ENCODE results near the gene TSEN54.
A peak's percentile ranks its signal among the peaks of the same experiment; 100 is the strongest.

The TSEN54 gene

DNA sequence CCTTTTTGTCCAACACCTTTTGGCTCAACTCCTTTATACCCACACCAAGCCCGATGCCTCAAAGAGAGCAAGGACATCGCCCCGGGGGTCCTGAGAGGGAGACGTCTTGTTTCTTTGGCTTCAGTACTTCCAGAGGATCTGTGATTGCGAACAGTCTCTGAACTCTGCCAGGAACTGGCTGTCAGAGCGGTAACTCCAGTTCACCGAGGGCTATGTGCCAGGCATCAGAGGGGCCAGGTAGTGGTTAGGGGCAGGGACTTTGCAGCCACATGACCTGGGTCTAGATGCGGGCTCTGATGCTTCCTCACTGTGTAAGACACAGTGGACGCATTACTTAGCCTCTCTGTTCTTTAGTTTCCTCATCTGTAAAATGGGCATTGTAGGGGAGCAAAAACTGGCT is 30.8 kb downstream of the TSEN54 start:
- no peak for DNase-seq

DNA sequence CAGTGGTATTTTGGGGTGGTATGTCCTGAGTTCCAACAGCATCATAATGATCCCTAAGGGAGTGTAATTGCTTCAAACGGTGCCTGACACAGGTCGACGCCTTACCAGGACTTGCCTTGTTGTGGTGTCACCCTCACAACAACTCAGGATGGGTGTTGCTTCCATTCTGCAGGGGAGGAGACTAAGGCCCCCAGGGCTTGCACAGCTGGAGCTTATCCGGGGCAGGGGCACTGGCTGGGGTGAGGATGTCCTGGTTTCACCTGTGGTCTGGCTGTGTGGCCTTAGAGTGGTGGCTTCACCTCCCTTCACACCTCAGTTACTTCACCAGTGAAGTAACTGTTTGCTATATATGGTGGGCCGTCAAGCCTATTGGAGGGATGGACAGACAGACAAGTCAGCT is 32.5 kb downstream of the TSEN54 start:
- no peak for DNase-seq

DNA sequence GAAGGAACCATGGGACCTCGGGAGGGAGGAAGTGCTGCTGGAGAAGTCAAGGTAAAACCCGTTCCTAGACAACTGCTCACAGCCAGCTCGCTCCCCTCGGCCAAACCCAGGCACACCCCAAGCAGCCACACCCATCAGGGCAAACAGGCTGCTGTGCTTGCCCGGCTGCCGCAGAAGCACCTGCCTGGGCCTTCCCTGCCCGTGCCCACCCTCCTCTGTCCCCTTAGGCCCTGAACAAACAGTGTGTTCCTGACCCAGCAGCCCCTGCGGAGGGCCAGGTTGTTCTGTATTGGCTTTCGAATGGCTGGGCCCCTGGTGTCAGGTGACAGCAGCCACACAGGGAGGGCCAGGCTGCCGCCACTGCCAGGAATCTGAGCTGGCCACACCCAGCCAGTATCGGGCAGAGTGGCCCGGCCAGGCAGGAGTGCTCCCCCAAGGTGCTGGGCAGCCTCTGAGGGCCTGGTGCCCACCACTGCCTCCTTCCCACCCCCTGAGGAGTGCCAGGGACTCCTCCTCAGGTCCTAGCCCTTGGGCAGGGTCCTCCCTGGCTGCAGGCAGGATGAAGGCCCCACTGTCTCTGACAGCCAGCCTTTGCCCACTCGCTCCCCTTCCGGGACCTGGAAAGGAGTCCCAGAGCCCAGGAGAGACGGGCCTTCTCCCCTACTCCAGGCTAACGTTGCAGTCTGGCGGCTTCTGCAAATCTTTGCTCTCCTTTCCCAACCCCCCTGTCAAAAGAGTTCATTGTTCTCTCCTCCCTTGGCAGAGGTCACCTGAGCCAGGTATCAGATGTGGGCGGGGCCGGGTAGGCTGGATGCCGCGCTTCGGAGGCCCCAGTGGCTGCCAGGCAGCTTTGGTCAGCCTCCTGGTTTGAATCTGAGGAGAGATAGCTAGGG is 33.2 kb downstream of the TSEN54 start:
- peak; percentile 70 for DNase-seq

DNA sequence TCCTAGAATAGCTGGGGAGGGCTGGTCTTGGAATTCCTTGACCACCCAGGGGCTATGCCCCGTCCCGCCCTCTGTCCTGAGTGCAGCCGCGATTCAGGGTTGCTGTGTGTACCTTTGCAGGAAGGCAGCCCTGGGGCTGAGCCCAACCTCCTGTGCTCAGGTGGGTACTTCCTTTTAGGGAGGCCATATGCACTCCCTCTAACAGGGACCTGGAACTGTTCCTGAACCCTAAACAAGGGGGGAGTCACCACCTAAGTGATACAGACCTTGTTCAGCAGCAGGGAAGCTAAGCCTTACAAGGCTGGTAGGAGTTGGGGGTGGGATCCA is 33.8 kb downstream of the TSEN54 start:
- DNase-seq = no peak

DNA sequence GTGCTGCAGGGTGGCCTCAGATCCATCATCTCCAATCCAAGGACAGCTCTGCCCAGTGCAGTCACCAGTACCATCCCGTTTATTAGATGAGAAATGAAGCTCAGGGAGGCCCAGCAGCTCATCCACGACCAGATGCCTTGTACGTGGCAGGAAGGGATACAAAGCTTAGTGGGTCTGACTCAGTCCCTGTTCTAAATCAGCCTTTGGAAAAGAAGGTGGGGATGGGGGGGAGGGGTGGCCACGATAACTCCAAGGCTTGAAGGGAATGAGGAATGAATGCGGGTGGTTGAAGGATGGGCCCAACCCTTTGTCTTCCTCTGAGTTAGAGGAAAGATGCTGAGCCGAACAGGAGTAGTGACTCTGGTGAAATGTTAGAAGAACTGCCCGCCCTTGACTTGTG is 34.9 kb downstream of the TSEN54 start:
- DNase-seq = no peak

DNA sequence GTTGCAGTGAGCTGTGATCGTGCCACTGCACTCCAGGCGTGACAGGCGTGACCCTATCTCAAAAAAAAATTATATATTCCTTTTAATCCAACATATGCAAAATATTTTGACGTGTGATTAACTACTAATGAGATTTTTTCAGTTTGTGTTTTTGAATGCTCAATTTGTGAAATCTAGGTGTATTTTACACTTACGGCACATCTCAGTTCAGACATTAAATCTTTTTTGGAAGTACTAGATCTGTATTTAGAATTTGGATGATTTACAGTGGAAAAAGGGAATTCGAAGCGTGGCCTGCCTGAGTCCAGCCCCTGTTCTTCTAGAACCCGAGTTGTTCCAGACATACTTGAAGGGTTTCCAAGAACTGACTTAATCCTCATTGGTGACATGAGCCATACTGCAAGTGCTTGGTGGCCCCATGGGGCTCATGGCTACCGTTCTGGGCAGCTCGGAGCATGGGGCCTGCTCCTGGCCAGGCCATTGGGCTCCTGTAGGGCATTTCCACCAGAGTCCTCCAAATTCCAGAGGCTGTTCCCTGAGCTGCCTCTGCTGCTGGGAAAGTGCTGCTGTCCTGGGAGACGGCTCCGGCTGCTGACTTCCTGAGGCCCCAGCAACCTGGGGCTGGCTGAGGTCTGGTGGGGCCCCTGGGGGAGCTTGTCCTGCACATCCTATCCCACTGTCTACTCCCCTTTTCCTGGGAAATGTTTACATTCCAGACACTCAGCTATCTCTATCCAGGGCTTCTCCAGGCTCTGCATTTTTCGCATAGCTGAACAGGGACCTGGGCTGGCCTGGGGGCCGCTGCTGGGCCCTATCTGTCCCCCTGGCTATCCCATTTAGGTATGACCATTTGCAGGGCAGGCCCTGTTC is 36.3 kb downstream of the TSEN54 start:
- no peak for DNase-seq

DNA sequence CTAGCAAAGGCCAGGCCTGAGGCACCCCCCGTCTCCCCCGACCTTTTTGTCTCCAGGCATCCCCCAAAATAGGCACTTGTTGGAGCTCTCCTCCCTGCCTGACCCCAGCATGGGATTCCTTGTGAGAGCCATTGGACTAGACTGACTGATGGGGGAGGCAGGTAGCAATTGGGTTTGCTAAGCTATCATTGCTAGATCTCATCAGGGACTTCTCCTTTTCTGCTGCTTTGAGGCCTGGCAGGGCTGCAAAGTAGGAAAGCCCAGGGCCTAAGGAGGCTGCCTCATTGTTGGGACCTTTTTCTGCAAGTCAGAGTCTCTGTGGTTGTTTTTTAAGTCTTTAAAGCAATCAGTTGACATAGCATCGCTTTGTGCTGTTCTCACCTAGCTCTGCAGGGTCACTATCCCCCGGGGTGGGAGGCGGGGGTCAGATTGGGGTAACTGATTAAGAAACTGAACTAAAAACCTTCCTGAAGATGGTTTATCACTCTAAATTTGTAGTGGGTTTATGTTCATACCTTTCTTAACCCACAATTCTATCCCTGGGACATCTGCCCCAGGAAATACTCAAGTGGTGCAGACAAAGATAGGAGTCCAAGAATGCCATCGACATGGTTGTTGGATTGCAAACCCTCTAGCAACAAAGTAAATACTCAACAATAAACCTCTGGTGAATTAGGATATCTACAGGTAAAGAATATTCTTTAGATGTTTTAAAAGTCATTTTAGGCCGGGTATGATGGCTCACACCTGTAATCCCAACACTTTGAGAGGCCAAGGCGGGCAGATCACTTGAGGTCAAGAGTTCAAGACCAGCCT is 37.2 kb downstream of the TSEN54 start:
- no peak for DNase-seq

DNA sequence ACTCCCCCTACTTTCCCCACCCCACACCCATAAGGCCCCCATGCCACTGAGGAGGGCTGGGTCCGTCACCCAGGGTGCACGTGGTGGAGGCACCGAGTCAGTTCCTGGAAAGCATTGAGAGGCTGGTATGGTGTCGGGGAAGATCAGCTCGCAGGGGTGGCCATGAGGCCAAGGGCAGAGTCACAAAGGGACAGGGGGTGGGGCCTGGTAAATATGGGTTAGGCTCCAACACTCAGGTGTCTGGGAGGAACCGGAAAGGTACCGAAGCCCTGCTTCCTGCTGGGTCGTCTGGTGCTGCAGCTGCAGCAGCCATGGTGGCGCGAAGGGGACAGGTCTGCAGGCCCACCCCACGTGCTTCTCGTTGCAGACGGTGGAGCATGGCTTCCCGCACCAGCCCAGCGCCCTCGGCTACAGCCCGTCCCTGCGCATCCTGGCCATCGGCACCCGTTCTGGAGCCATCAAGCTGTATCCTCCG is 39.4 kb downstream of the TSEN54 start:
- DNase-seq = no peak

DNA sequence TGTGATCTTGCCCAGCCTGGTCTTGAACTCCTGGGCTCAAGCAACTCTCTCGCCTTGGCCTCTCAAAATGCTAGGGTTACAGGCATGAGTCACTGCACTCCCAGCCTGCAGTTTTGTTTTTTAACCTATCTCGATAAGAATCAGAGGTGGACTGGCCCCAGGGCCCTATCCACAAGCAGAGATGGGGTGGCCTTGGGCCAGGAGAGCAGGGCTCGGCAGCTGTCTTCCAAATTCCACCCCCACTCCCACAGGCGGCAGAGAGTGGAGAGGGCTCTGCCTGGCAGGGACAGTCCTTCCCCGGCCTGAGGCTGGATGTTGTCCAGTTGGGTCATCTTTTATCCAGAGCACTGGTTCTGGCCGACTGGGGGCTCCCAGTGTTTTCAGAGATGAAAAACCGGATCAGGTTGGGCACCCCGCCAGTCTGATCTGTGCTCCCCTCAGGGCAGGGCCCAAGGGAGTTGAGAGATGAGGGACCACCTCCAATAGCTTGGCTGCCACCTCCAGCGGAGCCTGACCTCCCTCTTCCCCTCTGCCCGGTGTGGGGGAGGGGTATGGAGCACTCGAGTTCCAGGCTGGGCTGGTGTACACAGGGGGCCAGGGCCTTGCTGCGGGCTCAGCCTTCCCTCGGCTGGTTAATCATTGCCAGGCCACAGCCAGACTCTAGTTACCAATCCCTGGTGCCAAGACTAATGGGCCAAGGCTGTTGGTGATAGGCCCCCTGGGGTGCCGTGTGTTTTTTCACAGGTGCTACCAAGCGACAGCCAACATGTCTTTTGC is 40.9 kb downstream of the TSEN54 start:
- DNase-seq = no peak

DNA sequence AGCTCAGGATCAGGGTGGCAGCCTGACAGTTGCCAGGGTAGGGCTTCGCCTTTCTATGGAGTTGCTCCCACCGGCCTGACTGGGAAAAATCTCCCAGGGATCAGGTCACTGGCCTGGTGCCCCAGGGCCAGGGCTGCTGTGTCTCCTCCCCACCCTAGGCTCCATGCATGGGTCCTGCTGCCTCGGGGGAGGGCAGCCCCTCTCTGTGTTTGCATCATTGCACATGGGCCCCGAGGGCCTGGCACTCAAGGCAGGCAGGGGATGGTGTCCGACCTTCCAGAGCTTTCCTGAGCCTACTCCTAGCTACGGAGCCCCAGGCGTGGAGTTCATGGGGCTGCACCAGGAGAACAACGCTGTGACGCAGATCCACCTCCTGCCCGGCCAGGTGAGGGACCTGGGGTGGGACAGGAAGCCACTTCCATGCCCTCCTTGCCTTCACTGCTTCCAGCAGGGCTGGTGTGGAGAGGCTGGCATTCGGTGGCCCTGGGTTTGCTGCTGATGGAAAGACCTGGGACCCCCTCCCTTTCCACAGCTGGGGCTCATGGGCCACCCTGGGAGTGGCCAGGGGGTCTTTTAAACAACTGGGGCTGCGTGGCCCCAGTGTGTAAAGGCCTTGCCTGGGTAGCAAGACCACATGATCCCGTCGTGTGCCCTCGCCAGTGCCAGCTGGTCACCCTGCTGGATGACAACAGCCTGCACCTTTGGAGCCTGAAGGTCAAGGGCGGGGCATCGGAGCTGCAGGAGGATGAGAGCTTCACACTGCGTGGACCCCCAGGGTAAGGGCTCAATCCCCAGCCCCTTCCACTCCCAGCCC is 41.7 kb downstream of the TSEN54 start:
- no peak for DNase-seq

DNA sequence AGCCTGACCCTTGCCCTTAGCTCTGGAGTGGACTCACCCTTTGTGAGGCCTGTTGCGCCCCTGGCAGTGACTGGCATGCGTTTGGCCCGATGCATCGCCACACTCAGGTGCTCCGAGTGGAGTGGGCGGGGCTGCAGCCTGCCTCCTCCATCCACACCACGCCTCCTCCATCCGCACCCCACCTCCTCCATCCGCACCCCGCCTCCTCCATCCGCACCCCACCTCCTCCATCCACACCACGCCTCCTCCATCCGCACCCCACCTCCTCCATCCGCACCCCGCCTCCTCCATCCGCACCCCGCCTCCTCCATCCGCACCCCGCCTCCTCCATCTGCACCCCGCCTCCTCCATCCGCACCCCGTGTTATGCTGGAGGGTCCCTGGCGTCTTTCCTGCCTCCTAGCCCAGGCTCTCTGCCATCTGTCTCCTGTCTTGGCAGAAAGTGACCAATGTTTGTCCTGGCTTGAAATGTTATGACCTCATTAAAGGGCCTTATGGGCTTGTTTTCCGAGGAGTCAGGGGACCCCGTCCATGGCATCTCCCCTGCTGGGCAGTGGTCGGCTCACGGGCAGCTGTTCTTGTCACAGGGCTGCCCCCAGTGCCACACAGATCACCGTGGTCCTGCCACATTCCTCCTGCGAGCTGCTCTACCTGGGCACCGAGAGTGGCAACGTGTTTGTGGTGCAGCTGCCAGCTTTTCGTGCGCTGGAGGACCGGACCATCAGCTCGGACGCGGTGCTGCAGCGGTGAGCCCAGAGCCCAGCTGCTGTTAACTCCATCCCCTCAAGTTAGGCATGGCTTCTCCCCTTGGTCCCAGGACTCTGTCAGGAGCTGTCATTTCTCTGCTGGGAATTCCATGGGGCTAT is 42.6 kb downstream of the TSEN54 start:
- no peak for DNase-seq

DNA sequence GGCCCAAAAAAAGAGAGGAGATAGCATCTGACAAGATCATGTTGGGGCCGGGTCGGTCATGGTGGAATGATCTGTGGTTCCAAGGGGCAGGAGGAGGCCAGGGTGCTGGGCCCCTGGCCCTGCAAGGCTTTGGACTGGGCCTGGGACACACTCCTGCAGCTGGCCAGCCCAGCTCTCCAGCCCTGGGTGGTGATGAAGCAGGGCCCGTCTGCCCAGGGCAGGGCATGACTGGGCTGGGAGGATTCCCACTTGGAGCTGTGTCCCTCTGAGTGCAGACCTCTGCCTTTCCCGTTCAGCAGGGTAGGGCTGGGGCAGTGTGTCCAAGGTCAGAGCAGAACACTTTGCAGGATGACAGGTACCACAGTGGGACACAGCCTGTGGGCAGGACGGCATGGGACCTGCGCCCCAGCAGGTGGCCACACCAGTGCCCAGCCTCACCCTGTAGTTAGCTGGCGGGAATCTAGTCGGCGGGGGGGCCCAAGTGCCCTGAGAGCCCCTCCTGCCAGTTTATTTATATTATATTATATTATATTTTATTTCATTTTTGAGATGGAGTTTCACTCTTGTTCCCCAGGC is 43.7 kb downstream of the TSEN54 start:
- DNase-seq = no peak

DNA sequence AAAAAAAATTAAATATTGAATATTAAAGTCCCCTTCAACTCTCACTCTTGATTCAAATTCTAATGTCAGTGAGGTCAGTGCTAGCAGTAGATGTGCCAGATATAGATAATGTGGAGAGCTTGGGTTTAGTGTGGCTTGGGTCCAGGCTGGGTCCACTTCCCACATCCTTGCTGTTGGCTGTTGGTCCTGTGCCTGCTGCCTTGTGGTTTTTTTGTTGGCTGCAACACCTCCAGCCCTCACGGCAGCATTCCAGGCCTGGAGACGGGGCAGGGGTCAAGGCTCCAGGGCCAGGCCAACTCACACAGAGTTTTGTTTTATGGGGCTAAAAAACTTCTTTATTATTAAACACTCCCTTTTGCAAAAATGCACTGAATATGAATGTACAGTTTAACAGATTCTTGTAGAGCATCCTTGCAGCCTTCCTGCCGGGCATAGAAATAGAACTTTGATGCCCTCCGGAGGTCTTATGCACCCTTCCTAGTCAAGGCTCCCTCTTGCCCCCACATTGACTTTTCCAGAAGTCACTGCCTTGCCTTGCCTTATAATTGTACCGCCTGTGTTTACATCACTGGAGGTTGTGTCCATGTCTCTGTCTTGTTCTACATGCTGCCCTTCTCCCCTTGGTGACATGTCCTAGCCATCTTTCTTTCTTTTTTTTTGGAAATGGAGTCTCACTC is 45.7 kb downstream of the TSEN54 start:
- DNase-seq = no peak

DNA sequence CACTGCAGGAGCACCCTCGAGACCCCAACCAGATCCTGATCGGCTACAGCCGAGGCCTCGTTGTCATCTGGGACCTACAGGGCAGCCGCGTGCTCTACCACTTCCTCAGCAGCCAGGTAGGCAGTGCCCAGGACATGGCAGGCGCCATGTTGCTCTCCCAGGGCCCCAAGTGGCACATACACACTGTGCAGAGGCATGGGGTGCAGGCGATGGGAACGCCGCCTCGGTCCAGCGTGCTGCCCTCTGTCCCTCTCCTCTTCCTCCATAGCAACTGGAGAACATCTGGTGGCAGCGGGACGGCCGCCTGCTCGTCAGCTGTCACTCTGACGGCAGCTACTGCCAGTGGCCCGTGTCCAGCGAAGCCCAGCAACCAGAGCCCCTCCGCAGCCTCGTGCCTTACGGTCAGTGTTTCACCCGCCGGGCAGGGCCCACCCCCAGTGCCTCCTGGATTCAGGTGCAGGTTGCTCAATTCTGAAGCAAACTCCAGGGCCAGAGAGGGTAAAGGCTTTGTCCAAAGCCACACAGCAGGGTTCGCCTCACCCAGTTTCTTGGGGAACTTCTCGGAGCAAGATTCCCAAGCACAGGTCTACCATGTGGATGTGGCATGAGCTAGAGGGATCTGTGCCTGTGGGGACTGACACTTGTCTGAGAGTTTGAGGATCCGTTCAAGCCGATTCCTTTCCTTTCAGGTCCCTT is 46.9 kb downstream of the TSEN54 start:
- no peak for DNase-seq

DNA sequence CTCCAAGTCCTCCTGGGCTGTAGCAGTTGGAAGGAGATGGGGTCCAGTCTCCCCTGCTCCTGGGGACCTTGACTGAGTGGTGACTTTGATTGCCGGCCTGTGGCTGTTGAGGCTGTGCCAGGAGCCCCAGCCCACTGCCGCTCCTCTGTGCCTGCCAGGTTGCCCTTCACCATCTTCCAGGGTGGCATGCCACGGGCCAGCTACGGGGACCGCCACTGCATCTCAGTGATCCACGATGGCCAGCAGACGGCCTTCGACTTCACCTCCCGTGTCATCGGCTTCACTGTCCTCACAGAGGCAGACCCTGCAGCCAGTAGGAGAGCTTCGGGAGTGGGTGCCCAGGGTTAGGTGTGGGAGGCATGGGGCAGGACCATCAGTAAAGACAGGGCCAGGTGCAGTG is 47.9 kb downstream of the TSEN54 start:
- no peak for DNase-seq

DNA sequence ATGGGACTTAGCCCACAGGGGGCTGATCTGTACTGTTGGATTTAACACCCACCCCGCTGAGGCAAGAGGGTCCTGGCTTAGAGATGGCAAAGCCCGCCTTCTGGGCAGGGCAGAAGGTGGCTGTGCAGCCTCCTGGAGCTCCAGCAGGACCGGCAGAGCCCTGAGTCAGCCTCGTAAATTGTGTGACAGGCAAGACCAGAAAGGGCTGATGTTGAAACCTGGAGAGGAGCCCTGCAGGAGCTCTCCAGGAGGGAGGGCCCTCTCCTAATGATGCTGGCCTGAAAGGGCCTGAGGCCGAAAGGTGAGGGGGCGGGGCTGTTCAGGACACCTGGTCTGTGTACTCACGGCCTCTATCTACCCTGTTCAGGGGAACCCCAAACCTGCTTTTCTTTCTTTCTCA is 48.7 kb downstream of the TSEN54 start:
- no peak for DNase-seq

DNA sequence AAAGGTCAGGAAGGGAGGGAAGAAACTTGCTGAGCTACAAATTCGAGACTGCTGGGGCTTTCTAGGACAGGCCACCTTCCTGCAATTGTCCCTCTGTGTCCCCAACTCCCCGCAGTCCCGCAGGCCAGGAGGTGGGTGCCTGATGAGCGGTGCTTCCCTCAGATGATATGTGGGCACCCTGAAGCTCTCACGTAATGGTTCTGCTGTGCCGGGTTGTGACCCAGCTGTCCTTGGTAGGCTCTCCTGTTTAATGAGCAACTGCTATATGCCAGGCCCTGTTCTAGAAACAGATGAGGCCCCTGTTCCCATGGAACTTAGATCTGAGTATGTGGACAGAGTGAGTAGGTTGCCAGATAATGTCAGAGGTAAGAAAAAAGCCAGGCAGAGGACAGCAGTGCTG is 49.3 kb downstream of the TSEN54 start:
- DNase-seq = no peak

DNA sequence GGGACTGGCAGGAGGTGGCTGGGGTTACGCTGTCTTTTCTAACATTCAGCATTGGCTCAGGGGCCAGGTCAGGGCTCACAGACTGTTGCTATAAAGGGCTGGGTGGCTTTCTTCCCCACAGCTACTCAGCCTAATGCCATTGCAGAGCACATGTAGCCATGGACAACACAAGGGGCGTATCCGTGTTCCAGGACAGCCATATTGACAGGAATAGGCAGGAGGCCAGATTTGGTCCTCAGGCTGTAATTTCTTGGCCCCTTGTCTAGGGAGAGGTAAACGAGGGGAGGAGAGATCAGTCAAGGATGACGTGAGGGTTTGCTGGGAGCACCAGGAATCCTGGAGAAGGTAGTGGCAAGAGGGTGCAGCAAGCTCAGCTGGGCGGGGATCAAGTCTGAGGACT is 50.1 kb downstream of the TSEN54 start:
- no peak for DNase-seq

DNA sequence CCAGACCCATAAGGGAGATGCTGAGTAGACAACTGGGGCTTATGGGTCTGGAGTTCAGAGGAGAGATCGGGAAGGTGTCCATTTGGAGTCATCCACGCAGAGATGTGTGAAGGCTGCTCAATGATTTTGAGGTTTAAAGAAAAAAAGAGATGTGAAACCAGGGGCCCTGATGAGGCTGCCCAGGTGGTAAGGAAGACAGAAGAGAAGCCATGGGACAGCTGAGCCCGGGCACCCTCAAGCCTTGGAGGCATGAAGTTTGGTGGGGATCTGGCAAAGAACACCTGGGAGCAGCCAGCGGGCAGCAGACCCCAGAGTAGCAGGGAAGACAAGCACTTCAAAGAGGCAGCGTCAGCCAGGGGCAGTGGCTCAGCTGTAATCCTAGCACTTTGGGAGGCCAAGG is 50.5 kb downstream of the TSEN54 start:
- no peak for DNase-seq

All from NCI-H1436 (cell line).